IMR-90 (cell line): ENCODE results near the gene ZNF574.

Experiments used
- BHLHE40 ChIP-seq: fragments of 150-350 bp; IDR thresholded peaks from 2 replicates; pipeline ENCODE4 v1.6.1; 2016; ENCODE audit warnings: mild to moderate bottlenecking, low read depth, low read length
- CEBPB ChIP-seq: IDR thresholded peaks from 2 replicates; pipeline ENCODE4 v1.6.1; 2012; ENCODE audit warnings: low read depth, low read length, improper control_type of control experiment
- CHD1 ChIP-seq: IDR thresholded peaks from 2 replicates; pipeline ENCODE4 v1.6.1; 2012; ENCODE audit warnings: low read depth, low read length, improper control_type of control experiment
- ELK1 ChIP-seq: fragments of 150-350 bp; IDR thresholded peaks from 2 replicates; pipeline ENCODE4 v1.6.1; 2016; ENCODE audit warnings: low read depth, mild to moderate bottlenecking, low read length, moderate library complexity, borderline replicate concordance
- MAFK ChIP-seq: IDR thresholded peaks from 2 replicates; pipeline ENCODE4 v1.6.1; 2012; ENCODE audit warnings: low read depth, low read length, improper control_type of control experiment
- MAZ ChIP-seq: IDR thresholded peaks from 2 replicates; pipeline ENCODE4 v1.6.1; 2012; ENCODE audit warnings: low read depth, mild to moderate bottlenecking, low read length, improper control_type of control experiment, moderate library complexity, borderline replicate concordance
- MXI1 ChIP-seq: IDR thresholded peaks from 2 replicates; pipeline ENCODE4 v1.6.1; 2012; ENCODE audit warnings: low read depth, mild to moderate bottlenecking, low read length, moderate library complexity, borderline replicate concordance
- NFE2L2 ChIP-seq: fragments of 150-350 bp; IDR thresholded peaks from 2 replicates; pipeline ENCODE4 v1.6.1; 2016; ENCODE audit warnings: low read depth, mild to moderate bottlenecking, low read length
- POLR2A ChIP-seq: IDR thresholded peaks from 2 replicates; pipeline ENCODE4 v1.6.1; 2012; ENCODE audit warnings: mild to moderate bottlenecking, low read depth, low read length
- RAD21 ChIP-seq: IDR thresholded peaks from 2 replicates; pipeline ENCODE4 v1.6.1; 2012; ENCODE audit warnings: low read length, improper control_type of control experiment
- RCOR1 ChIP-seq: IDR thresholded peaks from 2 replicates; pipeline ENCODE4 v1.6.1; 2012; ENCODE audit warnings: mild to moderate bottlenecking, low read length, improper control_type of control experiment; ENCODE audit not compliant: insufficient replicate concordance
- RFX5 ChIP-seq: IDR thresholded peaks from 2 replicates; pipeline ENCODE4 v1.8.0; 2012; ENCODE audit warnings: low read depth, mild to moderate bottlenecking, low read length, moderate library complexity
- USF2 ChIP-seq: fragments of 150-350 bp; IDR thresholded peaks from 2 replicates; pipeline ENCODE4 v1.6.1; 2017; ENCODE audit warnings: mild to moderate bottlenecking, antibody characterized with exemption, low read length, low read depth
- TF ChIP-seq, protein P1 (sequence below): conservative IDR thresholded peaks from 2 replicates; pipeline ENCODE4 v1.5.1; 2012; ENCODE audit warnings: mild to moderate bottlenecking, low read depth, low read length, improper control_type of control experiment

DNA sequence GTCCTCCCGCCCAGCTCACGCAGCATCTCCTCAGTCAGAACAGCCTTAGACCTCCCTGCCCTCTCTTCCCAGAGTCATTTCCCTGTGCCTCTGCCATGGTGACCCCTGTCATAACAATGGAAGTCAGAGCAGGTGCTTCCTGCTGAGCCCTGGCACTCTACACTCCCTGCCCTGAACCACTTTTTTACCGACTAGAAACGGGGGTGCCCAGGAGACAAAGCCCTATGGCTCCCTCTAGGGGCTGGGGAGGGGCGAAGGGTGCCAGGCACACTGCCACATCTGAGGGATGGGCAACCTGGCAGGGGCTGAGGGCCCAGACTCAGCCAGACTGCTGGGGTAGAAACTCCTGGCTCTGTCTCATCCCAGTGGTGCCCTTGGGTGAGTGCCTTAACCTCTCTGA lies 16.4 kb downstream of the ZNF574 start:
- TF ChIP-seq, protein P1, sequence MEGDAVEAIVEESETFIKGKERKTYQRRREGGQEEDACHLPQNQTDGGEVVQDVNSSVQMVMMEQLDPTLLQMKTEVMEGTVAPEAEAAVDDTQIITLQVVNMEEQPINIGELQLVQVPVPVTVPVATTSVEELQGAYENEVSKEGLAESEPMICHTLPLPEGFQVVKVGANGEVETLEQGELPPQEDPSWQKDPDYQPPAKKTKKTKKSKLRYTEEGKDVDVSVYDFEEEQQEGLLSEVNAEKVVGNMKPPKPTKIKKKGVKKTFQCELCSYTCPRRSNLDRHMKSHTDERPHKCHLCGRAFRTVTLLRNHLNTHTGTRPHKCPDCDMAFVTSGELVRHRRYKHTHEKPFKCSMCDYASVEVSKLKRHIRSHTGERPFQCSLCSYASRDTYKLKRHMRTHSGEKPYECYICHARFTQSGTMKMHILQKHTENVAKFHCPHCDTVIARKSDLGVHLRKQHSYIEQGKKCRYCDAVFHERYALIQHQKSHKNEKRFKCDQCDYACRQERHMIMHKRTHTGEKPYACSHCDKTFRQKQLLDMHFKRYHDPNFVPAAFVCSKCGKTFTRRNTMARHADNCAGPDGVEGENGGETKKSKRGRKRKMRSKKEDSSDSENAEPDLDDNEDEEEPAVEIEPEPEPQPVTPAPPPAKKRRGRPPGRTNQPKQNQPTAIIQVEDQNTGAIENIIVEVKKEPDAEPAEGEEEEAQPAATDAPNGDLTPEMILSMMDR, result peak; percentile 46
- TF ChIP-seq CEBPB (no peak), POLR2A (no peak), RCOR1 (no peak), BHLHE40 (no peak), USF2 (no peak), RAD21 (peak; percentile 41), MXI1 (no peak), MAFK (no peak), CHD1 (no peak), NFE2L2 (no peak), MAZ (no peak), RFX5 (no peak), ELK1 (no peak)
